ENCODE results near the gene TPD52L1. TPM values are rescaled to one million over a fixed set of nuclear protein-coding genes. Genes with fewer than 3 reads are reported as not detected.

Gene TPD52L1
- total RNA-seq, 1 donor from 2014 or later: 71.3 TPM

DNA sequence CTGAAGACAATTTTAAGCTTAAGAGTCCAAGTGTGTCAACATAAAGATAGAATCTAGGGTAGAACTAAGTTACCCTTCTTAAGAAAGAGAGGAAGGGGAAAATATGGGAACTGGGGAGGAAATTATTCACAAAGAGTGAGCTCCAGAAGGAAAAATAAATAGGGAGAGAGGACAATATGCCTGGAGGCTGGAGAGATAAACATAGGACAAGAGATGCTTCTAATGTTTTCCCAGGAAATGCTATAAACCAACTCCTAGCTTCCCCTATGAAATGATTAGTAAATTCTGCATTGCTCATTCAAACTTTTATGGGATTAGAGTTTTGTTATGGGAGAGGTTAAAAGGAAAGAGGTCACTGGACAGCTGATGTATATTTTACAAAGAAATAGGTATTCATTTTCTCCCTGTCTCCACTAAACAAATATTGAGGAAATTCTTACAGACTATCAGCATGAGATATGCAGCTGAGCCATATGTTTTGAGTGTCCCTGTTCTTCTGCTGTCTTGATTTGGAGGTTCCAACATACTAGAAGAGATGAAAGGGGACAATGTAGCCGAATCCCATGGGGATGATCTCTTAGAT lies 22.0 kb downstream of the TPD52L1 start:
- no peak for DNase-seq (ENCODE audit: low spot score)

DNA sequence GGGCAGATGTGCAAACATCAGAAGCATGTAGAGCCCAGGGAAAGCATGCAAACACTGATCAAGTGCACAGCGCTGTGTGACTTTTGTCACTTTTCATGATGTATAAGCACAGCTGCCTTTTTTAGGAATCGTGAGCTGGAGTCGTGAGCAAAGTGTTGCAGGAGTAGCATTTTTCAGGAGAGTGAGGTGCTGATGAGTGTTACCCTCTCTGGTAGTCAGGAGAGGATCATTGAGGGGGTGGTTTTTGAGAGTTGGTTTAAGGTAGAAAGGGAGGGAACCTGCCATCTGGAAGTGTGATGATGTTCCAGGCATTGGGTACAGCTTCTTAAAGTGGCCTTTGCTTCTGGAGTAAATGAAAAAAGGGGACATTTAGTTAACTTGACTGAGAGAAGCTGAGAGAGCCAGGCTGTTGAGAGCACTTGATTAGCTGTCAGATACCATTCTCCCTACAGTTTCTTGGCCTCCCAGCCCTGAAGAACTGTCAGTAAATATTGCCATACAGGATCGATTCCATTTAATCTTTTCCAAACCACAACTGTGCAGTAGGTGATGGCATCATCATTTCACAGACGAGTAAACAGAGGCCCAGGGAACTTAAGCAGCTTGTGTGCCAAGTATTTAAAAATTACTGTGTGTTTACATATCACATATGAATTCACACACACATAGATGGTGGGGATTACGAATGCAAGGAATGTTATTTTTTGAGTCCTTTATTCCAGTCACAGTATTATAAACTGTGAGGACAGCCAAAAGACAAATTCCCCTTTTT lies 28.9 kb downstream of the TPD52L1 start:
- peak; percentile 54 for DNase-seq (ENCODE audit: low spot score)

DNA sequence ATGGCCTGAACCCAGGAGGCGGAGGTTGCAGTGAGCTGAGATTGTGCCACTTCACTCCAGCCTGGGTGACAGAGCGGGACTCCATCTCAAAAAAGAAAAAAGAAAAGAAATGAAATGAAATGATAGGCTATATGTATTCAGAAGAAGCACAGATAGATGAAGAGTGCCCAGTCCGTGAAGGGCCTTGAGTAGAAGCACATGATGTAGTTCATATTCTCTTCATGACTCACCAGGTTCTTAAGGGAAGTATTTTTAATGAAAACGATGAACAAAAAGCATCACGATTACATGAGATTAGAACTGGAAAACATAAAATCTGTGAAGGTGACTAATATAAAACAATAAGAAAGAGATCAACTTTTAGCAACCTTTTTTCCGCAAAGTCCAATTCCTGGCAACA lies 29.8 kb downstream of the TPD52L1 start:
- no peak for DNase-seq (ENCODE audit: low spot score)

- no peak for DNase-seq (ENCODE audit: low spot score)
These were observed 34.5 kb downstream of the TPD52L1 start for GRCh38 chr6:125188037-125188436.

DNA sequence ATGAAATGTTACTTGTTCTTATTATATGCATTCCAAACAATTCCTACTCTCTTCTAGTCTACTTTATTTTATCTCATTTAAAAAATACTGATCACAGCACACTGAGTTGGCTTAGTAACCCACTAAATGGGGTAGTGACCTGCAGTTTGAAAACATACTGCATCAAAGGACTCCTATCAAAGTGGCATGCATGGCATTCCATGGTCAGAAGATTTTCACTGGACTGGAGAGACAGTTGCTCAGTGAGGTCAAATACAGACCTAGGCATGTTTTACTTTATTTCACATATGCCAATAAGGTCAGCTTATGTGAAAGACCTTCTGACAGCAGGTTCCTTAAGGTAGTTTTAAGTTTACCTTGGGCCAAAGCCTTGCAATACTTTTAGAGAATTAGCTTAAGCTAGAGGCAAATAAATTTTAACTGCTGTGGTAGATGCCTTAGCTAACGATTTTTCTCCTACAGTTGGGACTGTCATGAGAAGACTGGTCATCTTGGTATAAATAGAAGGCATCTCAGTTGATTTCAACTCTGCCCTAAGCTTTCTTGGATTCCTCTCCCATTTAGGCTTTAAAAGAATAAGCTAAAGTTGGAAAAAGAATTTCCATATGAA lies 35.1 kb downstream of the TPD52L1 start:
- no peak for DNase-seq (ENCODE audit: low spot score)

GRCh38 chr6:125189494-125189893 lies 35.9 kb downstream of the TPD52L1 start:
- no peak for DNase-seq (ENCODE audit: low spot score)

DNA sequence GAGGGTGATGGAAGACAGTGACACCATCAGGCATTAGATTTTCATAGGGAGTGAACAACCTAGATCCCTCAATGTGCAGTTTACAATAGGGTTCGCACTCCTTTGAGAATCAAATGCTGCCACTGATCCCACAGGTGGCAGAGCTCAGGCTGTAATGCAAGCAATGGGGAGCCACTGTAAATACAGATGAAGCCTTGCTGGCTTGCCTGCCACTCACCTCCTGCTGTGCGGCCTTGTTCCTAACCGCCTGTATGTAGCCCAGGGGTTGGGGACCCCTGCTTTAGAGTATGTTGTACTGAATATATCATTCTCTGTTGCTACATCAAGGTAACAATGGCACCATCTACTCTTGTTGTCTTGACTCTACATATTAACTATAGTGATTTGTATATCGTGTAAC lies 37.1 kb downstream of the TPD52L1 start:
- no peak for DNase-seq (ENCODE audit: low spot score)

GRCh38 chr6:125191916-125192609 lies 38.5 kb downstream of the TPD52L1 start:
- peak; percentile 56 for DNase-seq (ENCODE audit: low spot score)

DNA sequence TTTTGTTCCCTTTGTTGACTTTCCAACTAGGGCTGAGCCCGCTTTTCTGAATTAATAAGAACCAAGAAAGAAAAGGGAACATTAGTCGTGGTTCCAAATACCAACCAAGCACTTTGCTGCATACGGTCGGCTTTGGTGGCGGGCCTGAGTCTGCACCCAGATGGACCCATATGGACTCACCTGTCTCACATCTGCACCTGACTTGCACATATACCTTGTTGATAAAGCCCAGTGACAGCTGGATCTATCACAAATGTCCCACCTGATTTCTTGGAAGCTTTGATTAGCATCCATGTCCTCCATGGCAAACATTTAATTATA lies 39.0 kb downstream of the TPD52L1 start:
- no peak for DNase-seq (ENCODE audit: low spot score)

- DNase-seq (ENCODE audit: low spot score): no peak
These were observed 39.6 kb downstream of the TPD52L1 start for GRCh38 chr6:125193208-125193607.

GRCh38 chr6:125194941-125195340 lies 41.4 kb downstream of the TPD52L1 start:
- DNase-seq (ENCODE audit: low spot score): no peak

GRCh38 chr6:125195526-125195925 lies 42.0 kb downstream of the TPD52L1 start:
- no peak for DNase-seq (ENCODE audit: low spot score)

DNA sequence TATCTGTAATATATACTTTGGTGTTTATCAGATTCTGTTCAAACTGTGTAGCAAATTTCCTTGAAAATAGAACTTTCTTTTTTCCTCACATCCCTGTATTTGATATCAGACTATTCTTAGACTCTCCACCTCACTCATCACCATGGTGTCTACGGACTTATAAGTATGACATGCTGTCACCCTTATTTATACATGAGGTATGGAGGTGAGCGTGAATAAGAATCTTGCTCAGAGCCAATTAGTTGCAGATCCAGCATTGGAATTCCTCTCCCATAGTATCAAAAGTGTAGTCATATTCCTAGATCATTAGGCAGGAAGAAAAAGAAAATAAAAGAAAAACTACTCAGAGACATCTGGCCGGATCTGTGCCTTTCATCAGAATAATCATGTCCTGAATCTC lies 43.0 kb downstream of the TPD52L1 start:
- DNase-seq (ENCODE audit: low spot score): no peak

DNA sequence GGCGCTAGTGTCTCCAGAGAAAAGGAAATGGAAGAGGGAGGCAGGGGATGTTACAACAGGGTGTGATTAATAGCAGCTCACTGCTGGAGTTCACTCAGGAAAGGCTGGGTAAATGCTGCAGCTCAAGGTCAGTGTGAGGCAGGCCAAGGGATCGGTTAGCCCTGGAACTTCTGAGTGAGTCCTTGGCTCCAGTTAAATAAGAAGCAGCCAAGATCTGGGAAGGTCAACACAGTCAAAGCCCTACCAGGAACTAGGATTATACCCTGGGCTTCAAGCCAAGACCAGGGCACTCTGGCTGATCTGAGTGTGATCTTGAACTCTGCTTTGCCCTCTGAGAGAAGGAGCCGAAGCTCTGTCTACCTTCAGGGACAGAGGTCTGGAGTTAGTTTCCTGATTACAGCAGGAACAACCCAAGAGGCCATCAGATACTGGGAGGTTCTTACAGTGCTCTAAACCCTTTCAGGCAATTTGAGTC lies 44.3 kb downstream of the TPD52L1 start:
- peak; percentile 86 for DNase-seq (ENCODE audit: low spot score)

GRCh38 chr6:125198398-125198937 lies 44.9 kb downstream of the TPD52L1 start:
- no peak for DNase-seq (ENCODE audit: low spot score)

GRCh38 chr6:125200941-125201340 lies 47.4 kb downstream of the TPD52L1 start:
- no peak for DNase-seq (ENCODE audit: low spot score)

DNA sequence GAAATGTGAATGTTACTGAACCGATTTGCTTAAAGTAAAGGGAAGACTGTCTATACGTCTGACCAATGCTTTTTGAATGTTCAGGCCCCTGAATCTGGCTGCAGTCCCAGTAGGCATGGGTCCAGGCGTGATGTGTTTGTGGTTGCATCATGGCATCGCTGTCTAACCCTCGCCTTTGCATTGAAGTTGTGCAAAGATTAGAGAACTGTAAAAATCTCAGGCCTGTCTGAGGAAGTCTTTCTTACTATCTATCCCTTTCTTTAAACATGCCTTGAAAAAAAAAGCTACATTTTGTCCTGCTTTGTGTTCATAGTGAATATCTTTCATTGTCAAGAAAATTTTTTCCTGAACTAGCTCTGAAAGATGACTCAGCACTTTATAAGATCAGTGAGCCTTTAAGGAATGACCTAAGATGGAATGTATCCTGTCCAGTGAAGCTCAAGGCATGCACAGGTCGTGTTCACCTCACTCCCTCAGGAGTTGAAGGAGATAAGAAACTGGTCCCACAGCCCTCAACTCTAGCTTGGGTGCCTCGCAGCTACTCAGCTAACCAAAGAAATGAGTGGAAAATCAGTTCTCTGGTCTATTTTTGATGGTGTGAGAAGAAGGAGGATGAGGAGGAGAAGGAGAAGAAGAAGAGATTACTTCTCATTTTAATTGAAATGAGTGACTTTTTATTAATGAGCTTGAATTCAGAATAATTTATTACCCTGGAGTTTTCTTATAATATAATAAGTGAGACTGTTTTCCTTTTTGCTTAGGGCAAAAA lies 48.6 kb downstream of the TPD52L1 start:
- peak; percentile 69 for DNase-seq (ENCODE audit: low spot score)

DNA sequence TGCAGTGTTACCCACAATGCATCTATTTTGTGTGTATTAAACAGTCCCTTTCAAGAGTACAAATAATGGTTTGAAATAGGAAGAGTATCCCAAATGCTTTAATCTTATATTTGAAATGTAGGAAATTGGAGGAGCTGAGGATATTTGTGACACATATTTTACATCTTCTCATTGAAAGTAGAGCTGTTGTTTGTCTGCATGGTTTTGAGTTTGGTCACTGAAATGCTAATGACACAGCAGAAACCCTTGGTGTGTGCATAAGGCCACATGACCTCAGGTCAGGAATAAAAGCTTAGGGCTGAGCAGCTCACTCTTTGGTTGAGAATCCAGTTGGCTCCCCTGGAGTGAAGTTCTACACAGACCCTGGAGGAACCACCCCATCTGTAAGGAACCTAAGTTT lies 49.8 kb downstream of the TPD52L1 start:
- no peak for DNase-seq (ENCODE audit: low spot score)

- DNase-seq (ENCODE audit: low spot score): no peak
These were observed 52.4 kb downstream of the TPD52L1 start for GRCh38 chr6:125205931-125206330.

DNA sequence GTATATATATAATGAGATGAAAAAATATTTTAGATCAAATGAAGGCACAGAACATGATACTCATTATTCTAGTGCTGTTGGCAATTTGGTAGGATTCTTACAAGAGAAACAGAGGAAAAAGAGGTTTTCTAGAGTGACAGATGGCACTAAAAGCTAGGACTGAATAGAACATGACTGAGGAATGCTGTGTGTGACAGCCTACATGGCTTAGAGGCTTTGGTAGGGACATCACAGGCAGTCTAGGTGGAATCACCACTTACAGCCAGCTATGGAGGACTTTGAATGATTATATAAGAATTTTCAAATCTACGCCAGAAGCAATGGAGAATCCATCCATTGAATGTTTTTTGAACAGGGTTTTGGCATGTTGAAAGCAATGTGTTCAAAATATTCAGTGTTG lies 52.8 kb downstream of the TPD52L1 start:
- DNase-seq (ENCODE audit: low spot score): no peak

DNA sequence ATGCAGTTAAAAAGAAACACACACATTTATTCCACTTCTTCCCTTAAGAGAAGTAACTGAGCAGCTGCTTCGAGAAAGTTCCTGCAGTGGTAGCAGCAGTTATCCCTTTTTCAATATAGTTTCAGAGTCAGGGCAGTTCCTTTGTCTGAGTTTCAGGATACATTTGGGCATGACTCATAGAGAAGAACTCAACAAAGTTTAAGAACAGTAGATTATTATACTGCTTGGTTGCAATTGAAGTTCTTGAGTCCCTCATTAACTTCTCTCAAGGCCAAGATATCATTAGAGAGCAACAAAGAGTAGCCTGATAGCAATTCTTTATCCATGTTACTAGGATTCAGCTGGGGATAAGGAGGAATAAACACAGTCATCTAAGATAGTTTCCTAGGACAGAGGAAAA lies 54.4 kb downstream of the TPD52L1 start:
- DNase-seq (ENCODE audit: low spot score): no peak
